ENCODE data around the gene PPP2R1A. TPM values are rescaled to one million over a fixed set of nuclear protein-coding genes. Genes with fewer than 3 reads are reported as not detected.

Gene PPP2R1A
- total RNA-seq, 2 donors from 2014 or later, result 284 to 322 TPM

DNA sequence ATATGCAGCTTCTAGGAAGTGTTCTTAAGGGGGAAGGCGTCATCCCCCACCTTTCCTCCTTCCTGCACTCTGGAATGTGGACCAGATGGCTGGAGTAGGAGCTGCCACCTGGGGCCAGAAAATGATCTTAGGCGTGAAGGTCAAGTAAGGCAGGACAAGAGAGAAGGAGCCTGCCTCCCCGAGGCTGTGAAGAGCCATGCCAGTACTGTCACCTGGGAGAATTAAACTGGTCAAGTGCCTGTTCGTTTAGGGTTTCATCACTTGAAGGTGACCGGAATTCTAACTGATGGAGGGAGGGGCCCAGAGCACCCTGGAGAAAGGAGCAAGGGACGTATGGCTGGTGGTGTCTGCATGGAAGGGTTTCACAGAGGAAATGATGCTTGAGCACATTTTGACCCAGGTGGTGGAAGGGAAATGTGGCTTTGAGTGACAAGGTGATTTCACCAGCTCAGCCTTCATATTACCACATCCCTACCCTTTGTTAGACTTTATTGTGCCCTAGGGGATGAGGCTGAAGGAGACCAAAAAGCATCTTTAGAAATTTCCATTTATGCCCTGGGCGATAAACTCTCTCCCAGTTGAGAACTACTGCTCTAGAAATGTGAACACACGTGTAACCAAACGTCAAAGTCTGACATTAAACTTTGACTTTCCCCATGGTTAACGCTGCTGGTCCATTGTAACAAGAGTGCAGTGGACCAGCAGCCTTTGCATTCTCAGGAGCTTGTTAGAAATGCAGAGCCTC is 37.5 kb downstream of the PPP2R1A start:
- H3K9me3 ChIP-seq, result no peaks in the 10 kb centered on the region
- no peaks in the 10 kb centered on the region for H3K4me1 ChIP-seq
- no peak overlapping the region for H3K4me3 ChIP-seq
- H3K27me3 ChIP-seq, result no peaks in the 10 kb centered on the region
- no peak for TF ChIP-seq CTCF (IDR thresholded peaks at IDR 0.05)
- no peak overlapping the region for H3K27ac ChIP-seq
- H3K36me3 ChIP-seq, result peaks cover 59% of the 10 kb centered on the region
- DNase-seq (ENCODE audit: low spot score), result no peak

- Histone ChIP-seq H3K27me3 (no peaks in the 10 kb centered on the region), H3K36me3 (peaks cover 53% of the 10 kb centered on the region), H3K27ac (no peak overlapping the region), H3K4me3 (no peak overlapping the region), H3K9me3 (no peaks in the 10 kb centered on the region), H3K4me1 (no peaks in the 10 kb centered on the region)
- no peak for TF ChIP-seq CTCF (IDR thresholded peaks at IDR 0.05)
- no peak for DNase-seq (ENCODE audit: low spot score)
Observed at GRCh38 chr19:52227980-52228379, 38.1 kb downstream of the PPP2R1A start.

DNA sequence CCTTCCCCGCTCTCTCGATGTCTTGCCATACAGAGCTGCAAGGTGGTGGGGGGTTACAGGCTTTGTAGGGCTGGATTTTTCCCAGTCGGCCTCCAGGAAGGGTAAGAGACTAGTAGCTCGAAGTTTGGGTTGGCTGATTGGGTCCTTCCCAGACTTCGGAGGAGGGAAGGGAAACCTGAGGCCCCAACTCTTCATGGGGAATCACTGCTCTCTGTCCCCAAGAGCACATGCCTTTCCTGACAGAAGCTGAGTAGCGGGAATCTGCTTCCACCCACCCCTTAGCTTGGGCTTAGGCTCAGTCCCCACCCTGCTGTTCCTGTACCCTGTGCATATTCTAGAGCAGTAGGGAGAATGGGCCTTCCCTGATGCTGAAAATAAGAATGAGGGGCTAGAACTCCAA is 39.7 kb downstream of the PPP2R1A start:
- H3K36me3 ChIP-seq, result peaks cover 37% of the 10 kb centered on the region
- no peak for TF ChIP-seq CTCF (IDR thresholded peaks at IDR 0.05)

DNA sequence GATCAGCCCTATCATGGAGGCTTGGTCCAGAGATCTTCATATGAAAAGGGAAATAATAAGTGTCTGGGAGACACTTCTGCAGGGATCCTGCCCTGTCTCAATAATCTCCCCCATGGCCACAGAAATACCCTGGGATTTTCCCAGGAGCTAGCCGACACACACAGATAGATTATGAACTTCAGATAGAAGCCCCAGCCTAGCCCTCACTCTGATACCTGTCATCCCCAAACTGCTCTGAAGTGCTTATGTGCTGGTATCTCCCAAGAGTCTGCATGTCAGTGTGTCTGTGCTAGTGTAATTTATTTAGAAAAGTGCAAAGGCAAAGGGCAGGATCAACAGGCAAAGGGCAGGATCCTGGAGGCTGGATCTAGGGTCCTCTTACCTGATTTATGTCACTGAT is 40.8 kb downstream of the PPP2R1A start:
- no peak for DNase-seq (ENCODE audit: low spot score)
- Histone ChIP-seq H3K4me3 (no peak overlapping the region), H3K27me3 (no peaks in the 10 kb centered on the region), H3K9me3 (no peaks in the 10 kb centered on the region), H3K36me3 (peaks cover 27% of the 10 kb centered on the region), H3K27ac (no peak overlapping the region), H3K4me1 (no peaks in the 10 kb centered on the region)
- no peak for TF ChIP-seq CTCF (IDR thresholded peaks at IDR 0.05)

More for the DNA sequence above, 39.7 kb downstream of the PPP2R1A start:
- H3K9me3 ChIP-seq, result no peaks in the 10 kb centered on the region
- H3K4me3 ChIP-seq, result no peak overlapping the region
- no peaks in the 10 kb centered on the region for H3K4me1 ChIP-seq
- H3K27ac ChIP-seq, result no peak overlapping the region
- DNase-seq (ENCODE audit: low spot score), result no peak
- no peaks in the 10 kb centered on the region for H3K27me3 ChIP-seq

- Histone ChIP-seq H3K4me3 (no peak overlapping the region), H3K36me3 (peaks cover 20% of the 10 kb centered on the region), H3K27ac (no peak overlapping the region), H3K4me1 (no peaks in the 10 kb centered on the region), H3K9me3 (no peaks in the 10 kb centered on the region), H3K27me3 (no peaks in the 10 kb centered on the region)
- DNase-seq (ENCODE audit: low spot score), result no peak
- no peak for TF ChIP-seq CTCF (IDR thresholded peaks at IDR 0.05)
Observed at GRCh38 chr19:52231154-52231910, 41.5 kb downstream of the PPP2R1A start.
